KBM-7 (cell line): ENCODE measurements around the gene FSTL4.

ENCODE experiments used
- DNase-seq: peaks from one replicate; pipeline ENCODE4 v3.0.0-alpha.2; 2015
- in situ Hi-C: fragments of 300-500 bp; cut with MboI; formaldehyde crosslinking; loops from 2 replicates; pipeline ENCODE4 v1.14.3; 2020; ENCODE audit warnings: low sequenced_read_pairs, low pct_unique_long_range_greater_than_20kb, mixed read lengths

The FSTL4 gene

GRCh38 chr5:133467826-133468463 is 144.4 kb downstream of the FSTL4 start:
- DNase-seq = no peak
- in situ Hi-C loops = no loop called here

- in situ Hi-C loops = no loop called here
- DNase-seq = no peak
Measured at GRCh38 chr5:133467335-133467779, 145.0 kb downstream of the FSTL4 start.

DNA sequence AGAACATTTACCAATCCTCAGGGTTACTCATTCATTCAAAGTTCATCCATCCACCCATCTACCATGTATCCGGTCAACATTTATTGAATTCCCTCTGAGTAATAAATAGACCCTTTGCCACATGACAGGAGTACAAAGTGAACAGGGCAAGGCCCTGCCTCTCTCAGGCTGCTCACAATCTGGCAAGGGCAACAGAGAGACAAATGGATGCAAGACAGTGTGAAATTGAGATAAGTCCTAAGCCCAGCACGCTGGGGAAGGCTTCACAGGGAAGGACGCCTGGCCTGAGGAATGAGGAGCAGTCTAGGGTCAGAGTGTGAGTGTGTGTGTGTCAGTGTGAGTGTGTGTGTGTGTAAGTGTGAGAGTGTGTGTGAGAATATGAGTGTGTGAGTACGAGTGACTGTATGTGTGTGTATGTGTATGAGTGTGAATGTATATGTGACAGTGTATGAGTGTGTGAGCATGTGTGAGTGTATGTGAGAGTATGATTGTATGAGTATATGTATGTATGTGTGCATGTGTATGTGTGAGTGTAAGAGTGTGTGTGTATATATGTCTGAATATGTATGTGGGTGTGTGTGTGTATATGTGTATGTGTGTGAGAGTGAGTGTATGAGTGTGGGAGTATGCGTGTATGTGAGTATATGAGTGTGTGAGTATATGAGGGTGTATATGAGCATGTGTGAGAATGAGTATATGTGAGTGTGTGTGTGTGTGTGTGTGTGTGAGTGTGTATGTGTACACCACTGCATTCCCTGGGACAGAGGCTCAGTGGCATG is 145.6 kb downstream of the FSTL4 start:
- in situ Hi-C loops = no loop called here
- no peak for DNase-seq

- in situ Hi-C loops = no loop called here
- no peak for DNase-seq
Measured at GRCh38 chr5:133464013-133464412, 148.3 kb downstream of the FSTL4 start.

DNA sequence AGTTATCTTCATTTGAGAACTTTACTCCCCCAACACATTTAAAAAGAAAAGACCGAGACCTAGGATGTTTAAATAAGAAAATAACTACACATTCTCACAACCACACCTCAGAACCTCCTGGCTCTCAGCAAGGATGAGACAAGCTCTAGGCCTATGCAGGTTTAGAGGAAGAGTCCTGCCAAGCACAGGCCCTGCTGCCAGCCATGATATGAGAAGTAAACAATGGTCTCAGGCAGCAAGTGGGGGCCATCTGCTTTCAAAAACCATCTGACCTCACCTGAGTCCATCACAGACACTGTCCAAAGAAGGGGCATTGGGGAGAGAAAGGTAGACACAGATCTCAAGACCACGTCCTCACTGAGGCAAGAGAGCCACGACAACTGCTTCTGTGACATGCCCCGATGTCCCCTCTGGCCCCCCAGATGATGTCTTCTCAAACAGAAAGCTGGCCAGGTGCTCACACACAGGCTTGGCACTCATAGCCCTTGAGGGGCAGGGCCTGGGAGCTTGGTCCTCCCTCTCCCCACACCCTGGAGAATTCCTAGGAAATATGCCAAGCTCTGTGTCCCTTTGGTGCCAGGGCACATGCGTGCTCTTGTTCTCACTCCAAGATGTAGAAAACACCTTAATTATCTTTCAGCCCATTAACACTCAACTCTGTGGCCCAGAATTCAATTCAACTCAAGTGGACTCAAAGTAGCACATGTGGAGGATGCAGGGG is 150.4 kb downstream of the FSTL4 start:
- DNase-seq = no peak
- in situ Hi-C loops = no loop called here

DNA sequence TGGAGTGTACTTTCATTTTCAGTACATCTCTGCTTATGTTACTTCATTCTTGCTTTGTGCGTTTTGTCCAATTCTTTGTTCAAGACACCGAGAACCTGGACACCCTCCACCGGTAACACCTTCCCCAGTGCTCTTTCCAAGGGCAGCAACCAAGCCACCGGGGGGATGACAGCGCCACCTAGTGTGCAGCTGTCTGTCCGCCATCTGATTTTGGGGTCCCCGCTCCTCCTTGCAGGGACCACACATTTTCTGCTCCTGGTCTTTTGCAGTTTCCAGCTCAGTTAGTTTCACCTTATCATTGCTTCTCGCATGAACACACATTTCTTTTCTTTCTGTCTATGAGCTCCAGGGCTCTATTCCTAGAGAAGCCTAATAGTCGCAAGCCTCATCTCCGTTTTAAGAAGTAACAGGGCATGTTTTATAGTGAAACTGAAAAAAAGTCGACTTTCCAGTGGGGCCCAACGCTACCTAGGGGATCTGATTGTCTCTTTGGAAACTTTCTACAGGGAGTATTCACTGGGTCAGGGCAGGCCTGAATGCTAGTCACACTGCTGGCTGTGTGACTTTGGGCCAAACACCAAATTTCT is 152.1 kb downstream of the FSTL4 start:
- in situ Hi-C loops = no loop called here
- DNase-seq = peak; percentile 19

GRCh38 chr5:133459474-133460160 is 152.7 kb downstream of the FSTL4 start:
- no peak for DNase-seq
- in situ Hi-C loops = no loop called here

GRCh38 chr5:133458435-133458834 is 153.9 kb downstream of the FSTL4 start:
- DNase-seq = no peak
- in situ Hi-C loops = no loop called here

DNA sequence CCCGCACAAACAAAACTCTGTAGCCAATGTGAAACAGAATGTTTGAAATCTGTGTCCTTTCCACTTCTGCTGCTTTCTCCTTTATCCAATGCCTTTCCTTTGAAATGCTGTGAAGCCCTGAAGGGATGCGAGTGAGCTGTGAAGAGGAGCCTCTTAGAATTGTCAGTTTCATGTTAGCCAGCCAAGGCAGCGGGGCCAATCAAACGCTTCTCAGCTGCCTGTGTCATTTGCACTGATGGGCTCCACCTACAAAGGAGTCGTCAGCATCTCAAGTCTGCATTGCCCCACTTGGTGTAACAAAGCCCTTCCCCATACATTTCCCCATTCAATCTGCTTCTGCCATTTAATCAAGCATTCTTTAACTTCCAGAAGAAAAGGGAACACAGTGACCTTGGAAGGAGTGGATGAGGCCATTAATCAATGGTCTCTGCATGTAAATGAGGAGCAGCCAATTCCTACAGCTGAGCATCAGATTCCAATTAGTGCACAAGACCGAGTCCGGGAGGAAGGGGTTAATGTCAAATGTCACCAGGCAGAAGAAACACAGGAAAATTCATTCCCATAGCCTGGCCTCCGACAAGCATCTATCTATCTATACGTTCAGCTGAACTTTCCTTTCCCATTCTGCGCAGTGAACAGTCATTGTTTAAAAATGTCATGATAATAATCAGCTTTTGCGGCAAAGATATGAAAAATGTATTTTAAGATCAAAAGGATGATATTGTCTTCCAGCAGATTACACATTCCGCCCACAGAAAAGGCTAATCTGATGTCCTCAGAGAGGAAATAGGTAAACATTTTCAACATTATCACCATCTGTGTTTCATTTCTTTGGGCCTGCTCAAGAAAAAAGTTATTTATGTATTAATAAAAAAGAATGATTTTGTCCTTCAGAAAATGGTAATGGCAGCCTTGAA is 154.6 kb downstream of the FSTL4 start:
- in situ Hi-C loops = no loop called here
- no peak for DNase-seq

DNA sequence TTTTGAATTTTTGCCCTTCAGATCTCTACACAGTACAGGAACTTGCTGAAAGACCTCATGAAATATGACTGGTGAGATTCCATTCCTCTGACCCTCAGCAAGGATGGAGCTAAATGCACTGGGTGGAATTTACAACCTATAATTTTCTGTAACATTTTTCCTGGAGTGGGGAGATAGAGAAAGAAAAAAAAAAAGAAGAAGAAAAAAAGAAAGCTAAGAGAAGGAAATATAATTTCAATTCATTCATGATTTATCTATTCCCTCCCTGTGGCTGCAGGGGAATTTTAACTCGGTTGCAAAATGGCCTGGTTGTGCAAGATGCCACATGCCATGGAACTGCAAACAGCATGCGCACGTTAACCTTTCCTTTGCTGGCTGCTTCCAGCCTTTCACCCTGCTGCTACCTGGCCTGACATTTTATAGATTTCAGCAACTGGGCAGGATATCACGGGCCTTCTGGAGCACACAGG is 155.4 kb downstream of the FSTL4 start:
- DNase-seq = no peak
- in situ Hi-C loops = no loop called here

DNA sequence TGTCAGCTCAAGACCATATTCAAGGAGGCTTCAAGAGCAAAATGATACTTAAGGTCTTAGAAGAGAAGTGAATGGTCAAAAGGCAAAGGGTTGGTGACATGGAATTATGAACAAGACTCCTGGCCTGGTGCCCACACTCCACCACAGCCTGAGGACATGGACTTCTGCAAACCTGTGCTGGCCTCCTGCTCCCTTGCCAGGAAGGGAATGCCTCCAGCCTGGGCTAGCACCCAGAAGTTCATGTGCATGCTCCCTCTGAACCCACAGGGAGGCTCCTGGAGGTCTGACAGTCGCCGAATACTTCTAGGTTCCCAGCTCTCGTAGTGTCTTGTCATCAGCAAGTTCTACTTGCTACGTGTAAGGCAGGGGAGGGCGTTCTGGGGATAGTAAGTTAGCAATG is 156.7 kb downstream of the FSTL4 start:
- in situ Hi-C loops = no loop called here
- DNase-seq = no peak

GRCh38 chr5:133454442-133454841 is 157.9 kb downstream of the FSTL4 start:
- in situ Hi-C loops = no loop called here
- DNase-seq = no peak

- in situ Hi-C loops = no loop called here
- no peak for DNase-seq
Measured at GRCh38 chr5:133453831-133454230, 158.5 kb downstream of the FSTL4 start.

DNA sequence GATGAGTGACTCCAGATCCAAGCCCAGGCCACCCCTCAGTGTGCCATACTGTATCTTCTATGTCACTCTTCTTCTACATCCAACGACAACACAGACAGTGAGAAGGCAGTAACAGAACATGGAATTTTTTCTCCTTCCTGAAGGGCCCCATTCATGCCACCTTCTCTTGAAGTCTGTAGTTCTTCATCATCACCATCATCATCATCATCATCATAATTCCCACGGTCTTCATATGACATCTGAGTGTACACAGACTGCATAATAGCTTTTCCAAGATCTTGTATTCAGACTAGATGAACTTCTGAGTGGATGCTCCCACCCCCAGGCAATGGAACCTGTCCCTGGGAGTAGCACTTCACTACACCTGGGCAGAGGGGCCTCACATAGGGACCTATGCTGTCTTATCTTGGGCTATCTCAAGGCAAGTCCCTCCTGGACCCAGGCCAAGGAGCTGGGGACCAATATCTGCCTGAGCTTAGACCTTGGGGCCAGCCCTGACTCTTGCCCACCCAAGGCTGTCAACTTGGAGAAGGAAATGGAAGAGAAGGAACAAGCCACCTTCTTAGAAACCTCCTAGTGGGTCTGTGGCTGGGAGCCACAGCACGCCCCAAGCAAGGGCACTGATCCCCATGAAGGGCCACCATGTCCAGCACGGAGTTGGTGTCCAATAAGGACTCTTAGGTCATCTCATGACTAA is 159.1 kb downstream of the FSTL4 start:
- DNase-seq = no peak

GRCh38 chr5:133451926-133452325 is 160.4 kb downstream of the FSTL4 start:
- in situ Hi-C loops = no loop called here
- DNase-seq = no peak

More for the DNA sequence above, 159.1 kb downstream of the FSTL4 start:
- in situ Hi-C loops = no loop called here

DNA sequence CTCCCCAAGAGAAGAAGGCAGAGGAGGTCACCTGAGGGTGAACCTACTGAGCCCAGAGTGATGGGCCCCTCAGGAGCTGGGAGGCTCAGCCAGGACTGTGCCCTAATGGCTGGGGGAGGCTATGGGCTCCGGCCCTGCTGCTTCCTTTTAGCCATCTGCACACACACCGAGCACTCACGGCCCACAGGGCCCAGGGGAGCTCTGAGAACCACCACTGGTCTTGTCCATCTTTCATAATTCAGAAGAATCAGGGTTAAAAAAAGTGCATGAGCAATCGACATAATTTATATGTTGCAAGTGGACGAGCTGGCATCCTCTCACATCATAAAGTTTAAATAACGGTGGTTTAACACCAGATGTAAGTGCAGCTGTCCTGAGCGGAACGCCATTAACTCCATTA is 162.1 kb downstream of the FSTL4 start:
- in situ Hi-C loops = no loop called here
- DNase-seq = no peak

GRCh38 chr5:133449181-133449580 is 163.2 kb downstream of the FSTL4 start:
- in situ Hi-C loops = no loop called here
- no peak for DNase-seq

GRCh38 chr5:133446440-133446839 is 165.9 kb downstream of the FSTL4 start:
- no peak for DNase-seq
- in situ Hi-C loops = no loop called here
